K562 (cell line): ENCODE measurements around the gene ECM1. TPM values are rescaled to one million over a fixed set of nuclear protein-coding genes. Genes with fewer than 3 reads are reported as not detected.

Experiments
- ADNP ChIP-seq: fragments of 200-800 bp; sonication (Bioruptor generic); IDR thresholded peaks from 2 replicates; pipeline ENCODE4 v1.6.1; 2016; ENCODE audit warnings: missing genetic modification characterization, missing compliant biosample characterization
- ASH1L ChIP-seq: fragments of 450-650 bp; IDR thresholded peaks from 2 replicates; pipeline ENCODE4 v1.6.1; 2018; ENCODE audit warnings: borderline replicate concordance, mild to moderate bottlenecking, low read depth; ENCODE audit not compliant: partially characterized antibody
- ATF4 ChIP-seq: fragments of 450-650 bp; formaldehyde crosslinking; IDR thresholded peaks from 2 replicates; pipeline ENCODE4 v1.4.0; 2022; ENCODE audit warnings: mild to moderate bottlenecking, moderate library complexity
- CCAR2 ChIP-seq: fragments of 200-400 bp; formaldehyde crosslinking; IDR thresholded peaks from 2 replicates; pipeline ENCODE4 v1.6.1; 2017; ENCODE audit warnings: mild to moderate bottlenecking, low read depth, low read length
- CREM ChIP-seq: IDR thresholded peaks from 2 replicates; pipeline ENCODE4 v1.6.1; 2014; ENCODE audit warnings: antibody characterized with exemption, low read depth
- EWSR1 ChIP-seq: fragments of 450-650 bp; IDR thresholded peaks from 2 replicates; pipeline ENCODE4 v1.6.1; 2018; ENCODE audit warnings: borderline replicate concordance, mild to moderate bottlenecking, low read depth, moderate library complexity; ENCODE audit not compliant: partially characterized antibody
- FOXA3 ChIP-seq, 2 experiments: fragments of 450-650 bp in 1 of 2; sonication (generic) in 1 of 2; formaldehyde crosslinking; IDR thresholded peaks in 1 of 2; conservative IDR thresholded peaks in 1 of 2; 2 replicates each; pipeline versions ENCODE4 v1.4.0 to v1.8.0; 2020 to 2022; ENCODE audit warnings: mild to moderate bottlenecking in 2 of 2, missing genetic modification reagents in 1 of 2
- GABPB1 ChIP-seq: sonication (generic); formaldehyde crosslinking; IDR thresholded peaks from 2 replicates; pipeline ENCODE4 v1.8.0; 2022; ENCODE audit warnings: mild to moderate bottlenecking, missing genetic modification reagents
- HNRNPLL ChIP-seq: fragments of 200-400 bp; formaldehyde crosslinking; IDR thresholded peaks from 2 replicates; pipeline ENCODE4 v1.6.1; 2017; ENCODE audit warnings: low read length, low read depth, mild to moderate bottlenecking; ENCODE audit not compliant: poor library complexity, severe bottlenecking
- HOXB6 ChIP-seq: fragments of 250-450 bp; sonication (Bioruptor Pico); IDR thresholded peaks from 2 replicates; pipeline ENCODE4 v1.5.1; 2022; ENCODE audit warnings: mild to moderate bottlenecking, borderline replicate concordance
- MEF2D ChIP-seq: conservative IDR thresholded peaks from 2 replicates; pipeline ENCODE4 v1.6.1; 2016; ENCODE audit warnings: low read depth, missing genetic modification characterization, missing compliant biosample characterization
- NRF1 ChIP-seq, 2 experiments: fragments of 450-650 bp; IDR thresholded peaks in 1 of 2; conservative IDR thresholded peaks in 1 of 2; 2 replicates each; pipeline ENCODE4 v1.6.1; 2014; ENCODE audit warnings: mild to moderate bottlenecking in 2 of 2
- NUFIP1 ChIP-seq: fragments of 450-650 bp; IDR thresholded peaks from 2 replicates; pipeline ENCODE4 v1.6.1; 2018; ENCODE audit not compliant: partially characterized antibody
- POLR2B ChIP-seq: fragments of 450-650 bp; IDR thresholded peaks from 2 replicates; pipeline ENCODE4 v1.6.1; 2018; ENCODE audit warnings: low read depth; ENCODE audit not compliant: partially characterized antibody
- POLR2G ChIP-seq: fragments of 200-400 bp; formaldehyde crosslinking; IDR thresholded peaks from 2 replicates; pipeline ENCODE4 v1.6.1; 2017; ENCODE audit warnings: low read depth, mild to moderate bottlenecking, antibody characterized with exemption, low read length, moderate library complexity
- UBTF ChIP-seq, 2 experiments: IDR thresholded peaks; 2 replicates each; pipeline ENCODE4 v1.6.1; 2012; ENCODE audit warnings: improper control_type of control experiment in 2 of 2, low read depth in 2 of 2, low read length in 2 of 2, borderline replicate concordance in 1 of 2
- YY1 ChIP-seq, 3 experiments: IDR thresholded peaks; 2 replicates each; pipeline ENCODE4 v1.6.1; 2011; ENCODE audit warnings: low read length in 2 of 3, mild to moderate bottlenecking in 2 of 3, moderate library complexity in 2 of 3, borderline replicate concordance in 1 of 3, control low read depth in 1 of 3, low read depth in 1 of 3; ENCODE audit not compliant: insufficient read depth in 3 of 3, insufficient replicate concordance in 2 of 3, control insufficient read depth in 1 of 3, insufficient read length in 1 of 3; ENCODE audit errors: extremely low read depth in 1 of 3
- ZNF146 ChIP-seq: IDR thresholded peaks from one replicate; pipeline ENCODE4 v1.6.1; 2018; ENCODE audit warnings: missing compliant biosample characterization; ENCODE audit not compliant: unreplicated experiment
- ZNF224 ChIP-seq: sonication (generic); formaldehyde crosslinking; IDR thresholded peaks from 2 replicates; pipeline ENCODE4 v1.8.0; 2022; ENCODE audit warnings: mild to moderate bottlenecking, missing genetic modification reagents
- ZNF347 ChIP-seq: fragments of 450-650 bp; formaldehyde crosslinking; IDR thresholded peaks from 2 replicates; pipeline ENCODE4 v1.4.0; 2020; ENCODE audit warnings: low read depth, mild to moderate bottlenecking, moderate library complexity
- ZNF512 ChIP-seq: IDR thresholded peaks from 2 replicates; pipeline ENCODE4 v1.6.1; 2016; ENCODE audit warnings: missing genetic modification characterization, missing compliant biosample characterization
- ZNF717 ChIP-seq: fragments of 250-450 bp; sonication (Bioruptor Pico); IDR thresholded peaks from 2 replicates; pipeline ENCODE4 v1.5.0; 2021
- polyA plus RNA-seq, 8 experiments: library from polyadenylated mRNA; depleted of rRNA in 4 of 8; stranded (reverse) in 5 of 8; unstranded in 3 of 8; fragments of >200 nt; fragmentation: Nextera tagmentation in 2 of 8; fragmentation: Illumina TruSeq in 1 of 8; extraction: Ambion mirVana in 2 of 8; extraction: Trizol in 1 of 8; gene quantifications; 2 replicates each; pipeline versions ENCODE4 v1.2.1 to v1.2.3, GENCODE V29; 2011 to 2014; ENCODE audit warnings: inconsistent platforms in 1 of 8, missing spikeins in 1 of 8
- total RNA-seq, 7 experiments: library from RNA; depleted of rRNA in 6 of 7; stranded (reverse); fragments of >200 nt in 6 of 7; fragmentation: Illumina TruSeq in 2 of 7; extraction: Trizol in 2 of 7; gene quantifications; 2 replicates each; pipeline versions ENCODE4 v1.2.1 to v1.2.3, GENCODE V29; 2011 to 2021; ENCODE audit warnings: low replicate concordance in 1 of 7

The ECM1 gene
- total and polyA plus RNA-seq, 9 of the 15 experiments (the other 6 are each of a cell fraction or from before 2014, with no cell fraction given), result 6.6 to 52.2 (median 12.8) TPM

GRCh38 chr1:150550222-150551050, 42.5 kb downstream of the ECM1 start (continued):
- TF ChIP-seq UBTF (IDR thresholded peaks at IDR 0.05; ENCODE audit: borderline replicate concordance in 1 of 2, low read depth in 2 of 2, low read length in 2 of 2), result peak in 1 of 2 experiments; percentile 73; a peak in 1 of 4 replicates
- peak; percentile 45 for TF ChIP-seq POLR2B
- no peak for TF ChIP-seq ASH1L
- TF ChIP-seq ADNP (tag), result no peak
- TF ChIP-seq CCAR2, result no peak
- no peak for TF ChIP-seq ZNF512 (tag)
- TF ChIP-seq NRF1 (conservative IDR thresholded peaks at IDR 0.05 in 1 of 2, IDR thresholded peaks at IDR 0.05 in 1 of 2), result peak in 1 of 2 experiments; percentile 38; a peak in 3 of 4 replicates
- no peak for TF ChIP-seq ZNF224 (CRISPR knock-in tag)
- no peak for TF ChIP-seq ATF4 (CRISPR knock-in tag)
- TF ChIP-seq HNRNPLL, result no peak
- TF ChIP-seq POLR2G, result 0 out of 2 replicates have a peak, but pooled peaks have one; percentile 21
- TF ChIP-seq ZNF717 (CRISPR knock-in tag), result no peak
- TF ChIP-seq CREM, result no peak
- no peak for TF ChIP-seq NUFIP1
- no peak for TF ChIP-seq FOXA3 (CRISPR knock-in tag; conservative IDR thresholded peaks at IDR 0.05 in 1 of 2, IDR thresholded peaks at IDR 0.05 in 1 of 2)
- TF ChIP-seq HOXB6 (CRISPR knock-in tag), result no peak
- TF ChIP-seq ZNF146 (CRISPR knock-in tag), result no peak
- TF ChIP-seq GABPB1 (CRISPR knock-in tag), result peak; percentile 44; the same call in 1 of the 2 replicates
- TF ChIP-seq EWSR1, result no peak
- TF ChIP-seq MEF2D, result no peak
- peak in 1 of 3 experiments; percentile 19 for TF ChIP-seq YY1 (IDR thresholded peaks at IDR 0.05; ENCODE audit: borderline replicate concordance in 1 of 3, control insufficient read depth in 1 of 3, extremely low read depth in 1 of 3, insufficient read depth in 3 of 3, insufficient read length in 1 of 3, insufficient replicate concordance in 2 of 3, low read depth in 1 of 3, low read length in 2 of 3)
- TF ChIP-seq ZNF347 (CRISPR knock-in tag), result no peak
